Endothelial cell (in vitro differentiated cells): ENCODE data around the gene INPPL1. TPM values are rescaled to one million over a fixed set of nuclear protein-coding genes. Genes with fewer than 3 reads are reported as not detected.

Experiments used
- DNase-seq: peaks from one replicate; pipeline ENCODE4 v3.0.0; 2021; ENCODE audit warnings: low spot score
- H3K27ac Mint-ChIP-seq: one replicate; pipeline ENCODE4 v1.8.0; 2021; ENCODE audit warnings: mixed read lengths, inconsistent platforms; ENCODE audit not compliant: unreplicated experiment
- H3K27me3 Mint-ChIP-seq: one replicate; pipeline ENCODE4 v1.8.0; 2021; ENCODE audit warnings: mild to moderate bottlenecking, moderate library complexity, mixed read lengths, inconsistent platforms; ENCODE audit not compliant: unreplicated experiment
- H3K36me3 Mint-ChIP-seq: one replicate; pipeline ENCODE4 v1.8.0; 2021; ENCODE audit warnings: mild to moderate bottlenecking, low read depth, mixed read lengths, inconsistent platforms; ENCODE audit not compliant: unreplicated experiment
- H3K4me1 Mint-ChIP-seq: one replicate; pipeline ENCODE4 v1.8.0; 2021; ENCODE audit warnings: mild to moderate bottlenecking, mixed read lengths, inconsistent platforms; ENCODE audit not compliant: unreplicated experiment
- H3K4me3 Mint-ChIP-seq: one replicate; pipeline ENCODE4 v1.8.0; 2021; ENCODE audit warnings: mild to moderate bottlenecking, mixed read lengths, inconsistent platforms; ENCODE audit not compliant: unreplicated experiment
- H3K9me3 Mint-ChIP-seq: one replicate; pipeline ENCODE4 v1.8.0; 2021; ENCODE audit warnings: mixed read lengths, inconsistent platforms; ENCODE audit not compliant: unreplicated experiment
- total RNA-seq: library from RNA; stranded (reverse); fragmentation: NEBNext Ultra II Directional; extraction: Animal tissue kit (Norgen Biotek cat#: 25700); gene quantifications from one replicate; pipeline ENCODE4 v1.2.1, GENCODE V29; 2021; ENCODE audit not compliant: unreplicated experiment
- TF ChIP-seq, protein P1 (sequence below): fragments of 200-600 bp; sonication (generic); IDR thresholded peaks from one replicate; pipeline ENCODE4 v1.5.0; 2021; ENCODE audit warnings: antibody characterized with exemption; ENCODE audit not compliant: unreplicated experiment

Gene INPPL1
- total RNA-seq, 1 donor from 2014 or later: 168 TPM

DNA sequence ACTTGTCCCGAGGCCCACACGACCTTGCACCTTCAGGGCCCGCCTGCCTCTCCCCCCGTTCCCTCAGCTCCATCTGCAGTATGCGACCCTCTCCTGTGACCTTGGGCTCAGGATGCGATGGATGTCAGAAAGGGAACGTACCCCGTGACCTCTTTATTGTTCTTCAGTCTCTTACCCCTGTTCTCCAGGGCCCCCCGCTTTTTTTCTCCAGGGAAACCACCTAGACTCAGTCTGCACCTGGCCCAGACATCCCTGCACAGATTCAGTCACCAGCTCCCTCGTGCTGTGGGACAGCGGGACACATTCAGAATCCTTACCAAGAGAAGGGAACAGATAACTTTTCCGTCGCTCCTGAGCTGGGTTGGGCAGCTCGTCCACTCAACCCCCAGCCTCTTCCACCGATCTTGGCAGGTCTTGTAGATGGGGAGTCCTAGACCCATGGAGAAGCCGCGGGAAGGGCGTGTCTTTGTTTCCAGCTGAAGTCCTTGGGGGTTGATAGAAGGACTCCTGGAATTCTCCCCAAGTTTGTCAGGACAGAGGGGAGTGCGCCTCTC, 20.8 kb downstream of the INPPL1 start:
- Mint-ChIP-seq H3K4me3 (no peak overlapping the region), H3K27ac (no peak overlapping the region), H3K36me3 (peaks cover 3% of the 10 kb centered on the region), H3K27me3 (peaks cover 21% of the 10 kb centered on the region), H3K9me3 (no peaks in the 10 kb centered on the region), H3K4me1 (peaks cover 15% of the 10 kb centered on the region)
- no peak for DNase-seq
- TF ChIP-seq, protein P1, sequence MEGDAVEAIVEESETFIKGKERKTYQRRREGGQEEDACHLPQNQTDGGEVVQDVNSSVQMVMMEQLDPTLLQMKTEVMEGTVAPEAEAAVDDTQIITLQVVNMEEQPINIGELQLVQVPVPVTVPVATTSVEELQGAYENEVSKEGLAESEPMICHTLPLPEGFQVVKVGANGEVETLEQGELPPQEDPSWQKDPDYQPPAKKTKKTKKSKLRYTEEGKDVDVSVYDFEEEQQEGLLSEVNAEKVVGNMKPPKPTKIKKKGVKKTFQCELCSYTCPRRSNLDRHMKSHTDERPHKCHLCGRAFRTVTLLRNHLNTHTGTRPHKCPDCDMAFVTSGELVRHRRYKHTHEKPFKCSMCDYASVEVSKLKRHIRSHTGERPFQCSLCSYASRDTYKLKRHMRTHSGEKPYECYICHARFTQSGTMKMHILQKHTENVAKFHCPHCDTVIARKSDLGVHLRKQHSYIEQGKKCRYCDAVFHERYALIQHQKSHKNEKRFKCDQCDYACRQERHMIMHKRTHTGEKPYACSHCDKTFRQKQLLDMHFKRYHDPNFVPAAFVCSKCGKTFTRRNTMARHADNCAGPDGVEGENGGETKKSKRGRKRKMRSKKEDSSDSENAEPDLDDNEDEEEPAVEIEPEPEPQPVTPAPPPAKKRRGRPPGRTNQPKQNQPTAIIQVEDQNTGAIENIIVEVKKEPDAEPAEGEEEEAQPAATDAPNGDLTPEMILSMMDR: no peak

DNA sequence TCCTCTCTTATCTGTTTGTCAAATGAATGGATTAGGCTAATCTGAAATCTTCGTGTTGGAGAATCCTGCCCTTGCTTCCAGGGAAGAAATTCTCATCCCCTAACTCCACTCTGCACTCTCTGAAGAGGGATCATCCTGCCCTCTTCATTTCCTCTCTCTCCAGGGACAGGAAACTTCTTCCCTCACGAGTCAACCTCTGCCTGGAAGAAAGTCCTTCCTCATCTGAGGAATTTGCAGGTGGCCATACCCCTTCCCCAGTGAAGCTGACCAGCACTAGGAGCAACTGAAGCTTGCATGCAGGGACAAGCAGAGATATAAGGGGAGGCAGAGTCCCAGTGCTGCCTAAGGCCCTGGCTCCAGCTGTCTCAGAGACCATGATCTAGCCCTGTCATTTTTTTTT, 23.0 kb downstream of the INPPL1 start:
- Mint-ChIP-seq H3K4me1 (peaks cover 9% of the 10 kb centered on the region), H3K9me3 (no peaks in the 10 kb centered on the region), H3K36me3 (peaks cover 3% of the 10 kb centered on the region), H3K27ac (no peak overlapping the region), H3K27me3 (peaks cover 14% of the 10 kb centered on the region), H3K4me3 (no peak overlapping the region)
- TF ChIP-seq, protein P1: no peak
- DNase-seq: no peak

DNA sequence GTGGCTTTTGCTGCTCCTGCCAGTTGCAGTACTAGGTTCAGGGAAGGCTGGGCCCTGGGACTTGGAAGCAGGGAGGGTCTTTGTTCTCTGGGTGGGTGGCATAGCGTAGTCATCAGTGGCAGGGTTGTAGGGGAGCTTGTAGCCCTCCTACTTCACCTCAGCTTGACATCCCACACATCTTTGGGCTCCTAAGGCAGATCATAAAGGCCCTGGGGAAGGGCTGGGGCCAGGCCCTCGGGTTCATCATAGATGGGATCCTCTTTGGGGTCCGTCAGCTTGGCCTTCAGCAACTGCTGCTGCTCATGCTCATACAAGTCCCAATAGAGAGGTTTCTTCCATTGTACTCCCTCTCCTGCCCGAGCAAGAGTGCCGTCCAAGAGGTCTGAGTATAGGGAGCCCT, 25.4 kb downstream of the INPPL1 start:
- peaks cover 5% of the 10 kb centered on the region for H3K27me3 Mint-ChIP-seq
- H3K4me3 Mint-ChIP-seq: no peak overlapping the region
- H3K27ac Mint-ChIP-seq: no peak overlapping the region
- H3K9me3 Mint-ChIP-seq: no peaks in the 10 kb centered on the region
- TF ChIP-seq, protein P1: no peak
- no peak for DNase-seq
- H3K36me3 Mint-ChIP-seq: peaks cover 2% of the 10 kb centered on the region
- peaks cover 6% of the 10 kb centered on the region for H3K4me1 Mint-ChIP-seq

DNA sequence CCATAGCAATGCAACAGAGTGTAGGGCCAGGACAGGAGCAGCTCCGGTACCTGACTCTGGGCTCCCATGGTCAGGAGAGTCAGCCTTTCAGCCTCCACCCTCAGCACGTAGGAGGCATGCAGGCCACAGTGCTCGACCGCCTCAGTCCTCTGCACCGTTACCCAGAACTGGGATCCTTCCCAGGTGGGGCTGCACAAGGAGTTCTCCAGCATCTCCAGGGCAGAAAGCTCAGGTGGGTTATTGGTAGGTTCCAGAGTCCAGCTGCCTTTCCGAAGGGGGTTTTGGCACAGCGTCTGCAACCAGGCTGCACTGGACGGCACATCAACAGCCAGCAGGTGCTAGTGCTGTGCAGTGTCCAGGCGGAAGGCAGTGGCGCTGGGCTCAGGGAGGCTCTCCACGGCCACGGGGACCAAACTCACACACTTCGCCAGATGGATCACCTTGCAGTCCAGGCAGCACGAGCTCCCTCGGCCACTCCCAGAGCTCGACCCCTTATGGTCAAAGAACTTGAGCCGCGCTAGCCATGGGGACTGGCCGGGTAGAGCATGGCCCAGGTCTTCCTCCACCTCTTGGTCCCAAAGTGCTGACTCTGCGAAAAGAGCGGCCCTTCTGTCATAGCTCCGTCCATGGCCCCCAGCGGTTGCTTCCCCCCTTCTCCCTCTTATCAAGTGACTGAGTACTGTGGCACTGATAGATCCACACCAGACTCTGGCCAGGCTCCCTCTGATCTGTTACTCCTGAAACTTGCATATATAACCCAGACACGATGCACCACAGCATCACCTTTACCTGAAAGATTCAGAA, 26.3 kb downstream of the INPPL1 start:
- peaks cover 10% of the 10 kb centered on the region for H3K4me1 Mint-ChIP-seq

More for the DNA sequence above, 26.3 kb downstream of the INPPL1 start:
- Mint-ChIP-seq H3K27ac (no peak overlapping the region), H3K4me3 (no peak overlapping the region), H3K9me3 (no peaks in the 10 kb centered on the region), H3K27me3 (peaks cover 8% of the 10 kb centered on the region), H3K36me3 (peaks cover 2% of the 10 kb centered on the region)
- TF ChIP-seq, protein P1: no peak
- no peak for DNase-seq
